HG03159 (cell line): ENCODE measurements around the gene CHN1.

Source experiments
- ATAC-seq: cut with Tn5 transposase; IDR thresholded peaks from one replicate; pipeline ENCODE4 v1.9.1; 2021; ENCODE audit warnings: mild to moderate bottlenecking, moderate library complexity; ENCODE audit not compliant: unreplicated experiment

The CHN1 gene

DNA sequence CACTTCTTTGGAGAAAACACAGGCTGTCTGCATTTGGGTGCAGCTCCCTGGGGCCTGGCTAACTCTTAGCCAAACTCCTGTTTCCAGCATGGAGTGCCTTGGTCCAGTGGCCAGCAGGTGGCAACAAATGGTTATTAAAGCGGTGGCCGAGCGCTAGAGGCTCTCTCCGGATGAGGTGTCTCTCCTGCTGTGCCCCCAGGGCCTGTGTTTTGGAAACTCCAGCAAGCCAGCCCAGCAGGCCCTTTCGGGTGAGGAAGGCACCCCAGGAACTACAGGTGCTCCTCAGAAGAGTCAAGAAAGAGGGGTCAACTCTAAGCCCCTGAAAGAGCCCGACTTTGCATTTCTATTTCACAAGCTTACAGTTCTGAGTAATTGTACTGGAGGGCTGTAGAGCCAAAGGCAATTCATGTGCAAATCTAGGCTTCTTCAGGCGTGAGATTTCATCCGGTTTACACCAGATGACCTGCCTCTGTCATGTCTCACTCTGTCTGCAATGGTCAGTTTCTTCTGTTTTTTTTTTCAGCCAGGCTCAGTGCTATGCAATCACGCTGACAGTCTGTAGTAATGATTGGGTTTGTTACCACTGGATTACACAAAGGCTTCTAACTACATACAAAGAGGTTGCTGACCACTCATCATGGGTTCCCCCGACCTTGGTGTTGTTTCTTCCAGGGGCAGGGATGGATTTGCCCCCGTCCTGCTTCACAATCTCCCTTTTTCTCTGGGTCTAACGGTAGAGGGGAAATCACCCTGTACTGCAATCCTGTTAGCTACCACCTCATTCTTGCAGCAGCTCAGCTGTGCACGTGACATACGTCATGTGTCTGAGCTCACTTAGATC, 233.3 kb downstream of the CHN1 start:
- ATAC-seq = peak; percentile 63

DNA sequence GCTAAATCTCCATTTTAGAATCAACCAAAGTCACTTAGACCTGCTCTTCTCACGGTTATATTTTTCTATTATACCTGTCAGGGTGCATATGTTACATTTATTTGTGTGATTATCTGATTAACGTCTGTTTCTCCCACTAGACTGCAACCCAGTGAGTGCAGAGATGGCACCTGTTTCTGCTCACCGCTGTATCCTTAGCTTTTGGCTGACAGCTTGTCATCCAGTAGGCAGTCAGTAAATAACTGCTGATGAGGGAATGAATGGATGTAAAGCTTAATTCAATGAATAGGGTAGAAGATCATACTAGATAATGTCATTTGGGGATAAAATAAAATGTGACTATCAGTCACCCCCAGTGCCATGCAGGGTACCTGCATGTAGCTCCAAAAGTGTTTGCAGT, 234.0 kb downstream of the CHN1 start:
- no peak for ATAC-seq

DNA sequence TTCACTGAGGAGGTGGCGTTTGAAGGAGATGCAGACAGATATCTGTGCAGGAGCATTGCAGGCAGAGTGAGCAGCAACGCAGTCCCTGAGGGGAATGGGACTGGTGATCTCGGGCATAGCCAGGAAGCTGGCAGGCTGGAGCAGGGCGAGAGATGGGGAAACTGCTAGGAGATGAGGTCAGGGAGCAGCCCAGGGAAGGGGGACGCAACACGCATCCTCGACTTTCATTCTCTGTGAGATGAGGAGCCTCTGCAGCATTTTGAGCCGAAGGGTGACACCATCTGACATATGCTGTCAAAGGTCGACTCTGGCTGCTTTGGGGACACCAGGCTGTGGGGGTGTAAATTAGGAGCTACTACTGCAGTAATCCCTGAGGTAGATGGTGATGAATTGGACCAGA, 236.6 kb downstream of the CHN1 start:
- ATAC-seq = no peak

DNA sequence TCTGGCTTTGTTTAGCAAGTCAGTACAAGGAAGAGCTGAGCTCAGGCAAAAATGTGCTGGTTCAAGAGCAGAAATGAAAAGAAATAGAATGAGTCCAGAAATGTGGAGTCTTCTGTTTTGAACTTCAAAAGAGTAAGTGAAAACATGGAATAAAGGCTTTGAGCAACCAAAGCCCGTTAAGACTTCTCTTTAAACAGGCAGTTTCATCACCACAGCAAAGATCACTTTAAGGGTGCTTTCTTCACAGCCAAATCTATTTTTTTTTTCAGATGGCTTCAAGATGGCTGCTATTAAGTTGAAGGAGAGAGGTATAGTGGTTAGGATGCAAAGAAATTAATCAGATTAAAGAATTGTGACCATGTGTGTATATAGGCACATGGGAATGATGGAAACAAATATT, 238.9 kb downstream of the CHN1 start:
- no peak for ATAC-seq

DNA sequence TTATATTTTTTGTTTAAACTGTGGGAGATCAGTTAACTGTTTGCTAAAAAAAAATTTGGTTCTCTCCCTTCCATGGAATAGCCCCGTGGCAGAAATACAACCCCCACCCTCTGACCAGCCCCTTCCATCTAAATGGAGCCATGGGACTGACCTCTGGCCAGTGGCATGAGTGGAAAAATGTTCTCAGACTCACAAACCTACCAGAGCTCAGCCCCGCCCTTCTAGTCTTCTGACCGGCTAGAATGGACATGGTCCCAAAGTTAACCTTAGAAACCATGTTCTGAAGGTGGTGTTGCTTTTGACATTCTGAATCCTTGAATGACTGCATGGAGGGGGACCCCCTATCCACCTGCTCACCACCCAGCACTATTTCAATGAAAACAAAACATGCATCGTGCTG, 239.6 kb downstream of the CHN1 start:
- no peak for ATAC-seq

DNA sequence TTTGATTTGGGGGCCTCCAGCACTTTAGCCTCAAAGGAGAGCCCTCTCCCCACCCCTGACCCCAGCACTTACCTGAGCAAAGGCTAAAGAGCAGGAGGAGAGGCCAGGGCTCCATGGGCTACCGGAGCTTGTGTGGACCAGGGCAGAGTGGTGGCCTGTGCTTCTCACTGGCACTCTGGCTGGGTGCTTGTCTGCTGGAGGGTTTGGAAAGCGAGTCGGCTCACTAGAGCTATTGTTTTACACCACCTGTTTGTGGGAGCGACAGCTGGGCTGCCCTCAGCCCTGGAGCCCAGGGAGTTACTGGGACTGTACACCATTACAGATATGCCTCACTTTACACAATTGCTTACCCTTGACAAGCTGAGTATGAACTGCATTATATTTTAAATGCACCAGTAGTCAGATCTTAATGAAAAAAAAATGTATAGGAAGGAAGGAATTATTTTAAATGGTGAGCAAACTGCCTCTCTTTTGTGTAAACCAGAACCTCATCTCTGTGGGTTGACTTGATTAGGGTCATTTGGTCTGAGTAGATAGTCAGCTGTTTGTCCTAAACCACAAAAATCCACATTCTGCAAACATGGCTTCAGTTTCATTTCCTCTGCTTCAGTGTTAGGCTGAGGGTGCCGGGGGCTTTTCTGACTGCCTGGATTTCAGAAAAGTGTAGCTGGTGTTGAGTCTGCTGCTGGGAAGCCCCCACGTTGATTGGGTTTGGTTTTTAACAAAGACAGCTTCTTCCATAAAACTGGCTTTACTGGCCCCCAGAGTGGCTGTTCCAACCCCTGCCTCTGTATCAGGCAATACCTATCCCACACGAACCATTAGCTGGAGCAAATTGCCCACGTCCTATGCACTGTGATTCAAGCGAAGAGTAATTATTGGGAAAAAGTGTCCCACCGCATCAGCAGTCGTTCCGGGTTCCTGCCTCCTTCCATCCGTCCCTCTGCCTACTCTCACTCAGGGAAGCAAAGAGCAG, 240.6 kb downstream of the CHN1 start, which contains the start of gene CHRNA1:
Gene CHRNA1, minus strand, starts transcription at position 193 of the 976 bp plus-strand sequence. Its CDS starts 78 bp downstream, at position 115.
- ATAC-seq = no peak

DNA sequence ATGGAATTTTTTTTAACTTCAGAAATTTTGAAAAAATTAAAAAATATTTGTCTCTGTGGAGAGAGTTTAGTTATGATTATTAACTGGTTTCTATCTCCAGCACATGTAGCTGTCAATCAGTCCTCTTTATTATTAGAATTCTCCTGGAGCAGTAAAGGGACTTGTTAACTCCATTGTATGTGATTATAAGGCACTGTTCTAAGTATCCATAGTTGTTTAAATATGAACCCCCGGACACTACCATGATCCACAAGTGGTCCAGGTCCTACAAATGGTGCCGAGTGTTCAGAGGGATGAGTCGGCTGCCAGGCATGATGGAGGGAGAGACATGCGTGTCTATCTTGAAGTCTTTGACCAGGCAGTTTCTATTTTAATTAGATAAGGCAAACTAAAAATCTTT, 241.4 kb downstream of the CHN1 start:
- ATAC-seq = no peak

DNA sequence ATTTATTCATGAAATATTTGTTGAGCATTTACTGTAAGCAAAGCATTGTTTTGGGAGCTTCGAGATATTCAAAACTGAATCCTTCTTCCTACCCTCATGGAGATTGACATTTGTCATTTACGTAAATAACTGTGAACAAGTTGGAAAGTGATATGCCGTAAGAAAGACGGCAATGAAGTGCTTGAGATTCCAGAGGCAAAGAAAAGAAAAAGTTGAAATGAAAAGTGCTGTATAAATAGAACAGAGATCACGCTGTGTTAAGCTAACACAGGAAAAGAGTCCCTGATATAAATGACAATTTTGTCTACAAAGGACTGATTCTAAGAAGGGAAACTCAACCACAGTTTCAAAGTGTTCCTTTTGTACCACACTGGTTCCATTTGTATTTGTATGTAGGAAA, 242.7 kb downstream of the CHN1 start:
- no peak for ATAC-seq

DNA sequence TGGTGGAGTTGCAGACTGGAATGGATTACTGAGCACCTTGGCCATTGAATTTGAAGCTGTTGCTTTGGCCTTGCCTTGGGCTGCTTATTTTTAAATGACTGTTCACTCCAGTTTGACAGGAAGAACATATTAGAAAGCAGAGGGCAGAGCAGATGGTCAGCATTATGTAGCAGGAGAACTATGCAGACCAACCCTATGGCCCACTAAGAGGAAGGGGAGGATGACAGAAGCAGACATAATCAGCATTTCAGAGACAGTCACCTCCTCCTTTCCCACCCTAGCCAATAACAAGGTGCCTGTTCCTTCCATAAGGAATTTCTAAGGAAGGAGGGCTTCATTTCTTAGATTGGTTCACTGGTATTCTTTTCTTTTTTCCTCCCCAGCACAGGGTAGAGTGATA, 243.3 kb downstream of the CHN1 start:
- no peak for ATAC-seq

DNA sequence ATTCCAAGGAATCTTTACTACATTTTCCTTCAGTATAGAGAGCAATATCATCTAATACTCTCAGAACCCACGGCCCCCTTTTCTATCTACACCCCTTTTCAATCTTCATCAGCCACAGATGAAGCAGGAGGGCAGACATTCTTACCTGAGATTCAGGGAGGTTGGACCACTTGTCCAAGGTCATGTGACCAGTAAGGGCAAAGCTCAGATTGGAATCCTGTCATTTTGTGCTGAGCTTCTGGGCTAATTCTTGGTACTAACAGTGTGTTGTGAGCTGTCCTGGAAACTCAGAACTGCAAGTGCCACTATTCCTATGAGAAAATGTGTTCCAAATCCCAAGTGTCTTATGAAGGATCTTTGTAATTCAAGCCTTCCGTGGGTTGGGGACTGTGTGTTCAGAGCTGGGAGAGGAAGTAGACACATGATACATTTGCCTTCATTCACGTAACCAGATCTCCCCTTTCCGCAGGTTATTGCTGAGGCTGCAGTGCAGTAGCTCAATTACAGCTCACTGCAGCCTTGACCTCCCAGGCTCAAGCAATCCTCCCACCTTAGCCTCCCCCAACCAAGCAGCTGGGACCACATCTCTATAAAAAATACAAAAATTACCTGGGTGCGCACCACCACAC, 244.2 kb downstream of the CHN1 start:
- no peak for ATAC-seq

DNA sequence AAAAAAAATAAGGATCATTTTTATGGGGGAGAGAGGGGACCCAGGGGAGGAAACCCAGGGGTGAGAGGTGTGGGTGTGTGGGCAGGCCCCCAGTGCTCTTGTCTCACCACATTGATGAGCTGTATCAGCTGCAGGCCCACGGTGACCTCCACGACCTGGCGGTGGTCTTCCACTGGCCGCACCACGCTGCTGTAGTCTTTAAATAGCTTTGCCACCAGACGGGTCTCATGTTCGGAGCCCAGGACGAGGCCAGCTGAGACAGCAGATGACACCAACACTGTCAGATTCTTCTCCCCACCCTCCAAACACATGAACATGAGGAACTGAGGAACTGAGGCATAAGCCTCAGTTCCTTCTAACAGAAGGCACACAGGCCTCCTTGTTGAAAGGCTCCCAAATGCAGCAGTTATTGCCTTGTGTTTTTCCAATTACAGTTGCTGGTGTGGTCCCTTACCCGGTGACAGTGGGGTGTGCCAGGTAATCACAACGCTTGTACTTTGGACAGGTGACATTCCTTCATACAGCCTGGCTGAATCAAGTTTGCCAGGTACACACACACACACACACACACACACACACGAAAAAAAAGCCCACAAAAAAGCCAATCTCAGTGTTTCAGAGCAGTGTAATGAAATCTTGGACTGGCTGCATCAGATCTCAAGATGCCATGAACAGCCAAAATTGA, 245.7 kb downstream of the CHN1 start:
- ATAC-seq = no peak

DNA sequence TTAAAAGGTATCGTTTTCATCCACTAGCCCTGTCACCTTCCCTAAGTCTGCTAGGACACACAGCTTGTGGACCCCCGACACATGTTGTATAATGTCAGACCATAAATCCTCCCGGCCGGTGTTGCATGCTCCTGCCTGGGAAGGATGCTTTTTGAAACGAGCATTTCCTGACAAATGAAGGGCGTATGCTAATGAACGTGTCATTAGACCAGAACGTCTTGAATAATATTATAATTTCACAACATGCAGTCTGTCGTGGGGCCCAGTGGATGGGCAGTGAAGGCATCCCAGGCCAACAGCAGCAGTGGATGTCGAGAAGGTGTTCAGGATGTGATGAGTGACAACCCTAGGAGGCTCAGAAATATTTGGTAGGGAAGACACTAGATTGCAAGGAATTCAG, 248.4 kb downstream of the CHN1 start:
- no peak for ATAC-seq

DNA sequence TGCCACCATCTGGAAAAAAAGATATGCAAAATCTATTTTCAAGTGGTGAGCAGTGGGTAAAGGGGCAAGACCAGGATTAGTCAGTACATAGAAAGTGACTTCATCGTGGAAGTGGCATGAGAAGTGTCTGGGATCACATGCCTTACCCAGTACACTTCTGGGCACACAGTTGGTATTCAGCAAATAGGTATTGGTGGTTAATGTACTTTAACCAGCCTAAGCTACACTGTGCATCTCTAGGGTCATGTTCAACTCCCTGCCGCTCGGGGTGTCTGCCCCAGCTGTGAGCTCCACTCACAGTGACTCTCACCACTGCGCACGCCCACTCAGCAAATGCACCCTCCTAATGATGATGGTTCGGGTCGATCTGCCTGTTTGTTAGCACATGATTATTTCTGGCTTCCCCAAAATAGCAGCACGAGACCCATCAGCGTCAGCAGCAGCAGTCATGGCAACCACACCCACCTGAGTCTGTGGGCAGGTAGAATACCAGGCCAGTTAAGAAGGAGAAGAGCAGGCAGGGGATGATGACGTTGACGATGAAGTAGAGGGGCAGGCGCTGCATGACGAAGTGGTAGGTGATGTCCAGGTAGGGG, 252.0 kb downstream of the CHN1 start:
- peak; percentile 5 for ATAC-seq

DNA sequence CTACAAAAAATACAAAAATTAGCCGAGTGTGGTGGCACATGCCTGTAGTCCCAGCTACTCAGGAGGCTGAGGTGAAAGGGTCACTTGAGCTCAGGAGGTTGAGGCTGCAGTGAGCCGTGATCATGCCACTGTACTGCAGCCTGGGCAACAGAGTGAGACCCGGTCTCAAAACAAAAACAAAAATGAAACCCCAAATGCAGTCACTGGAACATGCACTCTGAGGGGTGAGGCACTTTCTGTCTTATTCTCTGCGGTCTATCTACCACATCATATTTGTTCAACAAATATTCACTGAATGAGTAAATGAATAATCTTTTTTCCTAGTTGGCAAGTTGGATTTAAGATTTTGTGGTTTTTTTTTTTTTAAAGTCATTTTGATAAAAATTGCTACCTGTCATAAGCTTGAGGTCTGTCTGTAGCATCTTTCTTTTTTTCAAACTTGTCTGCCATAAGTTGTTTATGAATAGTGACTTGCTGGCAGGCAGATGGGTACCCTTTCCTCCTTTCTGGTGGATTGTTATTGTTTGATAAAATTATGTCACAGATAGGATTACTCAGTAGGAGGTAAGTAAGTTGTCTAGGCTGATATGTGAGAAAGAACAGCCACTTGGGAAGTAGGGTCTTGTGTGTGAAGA, 252.7 kb downstream of the CHN1 start:
- ATAC-seq = peak; percentile 88

DNA sequence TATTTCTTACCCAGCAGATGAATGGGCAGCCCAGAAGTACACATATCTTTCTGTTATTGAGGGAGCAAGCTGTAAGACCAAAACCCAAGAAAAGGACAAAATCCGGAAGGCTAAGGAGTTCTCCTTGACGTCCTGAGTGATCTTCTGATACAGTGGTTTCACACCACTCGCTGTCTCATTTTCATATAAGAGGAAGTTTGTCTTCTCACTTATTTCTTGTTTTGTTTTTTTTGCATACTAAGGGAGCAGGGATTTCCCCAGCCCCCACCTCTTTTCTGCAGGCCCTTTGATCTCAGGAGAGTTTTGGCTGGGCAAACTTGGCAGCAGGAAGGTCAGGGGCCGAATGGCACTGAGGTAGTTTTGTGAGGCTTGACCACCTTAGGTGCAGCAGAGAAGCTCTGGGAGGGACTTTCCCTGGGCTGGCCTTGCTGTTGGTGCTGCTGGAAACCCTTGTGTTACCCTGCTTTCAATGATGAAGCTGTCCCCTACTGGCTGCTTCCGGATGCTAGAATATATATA, 254.2 kb downstream of the CHN1 start:
- ATAC-seq = peak; percentile 47

DNA sequence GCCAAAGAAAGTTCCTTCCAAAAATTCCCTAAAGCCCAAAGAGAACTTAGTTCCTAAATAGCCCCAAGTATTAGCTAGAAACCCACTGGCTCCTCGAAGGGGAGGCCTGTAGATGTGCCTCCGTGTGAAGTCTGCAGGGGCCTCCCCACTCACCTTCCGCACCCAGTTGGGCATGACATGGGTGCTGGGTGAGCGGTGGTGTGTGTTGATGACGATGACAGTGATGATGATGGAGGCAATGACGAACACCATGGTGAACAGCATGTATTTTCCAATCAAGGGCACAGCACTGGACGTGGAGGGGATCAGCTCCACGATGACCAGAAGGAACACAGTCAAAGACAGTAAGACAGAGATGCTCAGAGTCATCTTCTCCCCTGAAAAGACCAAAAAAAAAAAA, 255.4 kb downstream of the CHN1 start:
- no peak for ATAC-seq

DNA sequence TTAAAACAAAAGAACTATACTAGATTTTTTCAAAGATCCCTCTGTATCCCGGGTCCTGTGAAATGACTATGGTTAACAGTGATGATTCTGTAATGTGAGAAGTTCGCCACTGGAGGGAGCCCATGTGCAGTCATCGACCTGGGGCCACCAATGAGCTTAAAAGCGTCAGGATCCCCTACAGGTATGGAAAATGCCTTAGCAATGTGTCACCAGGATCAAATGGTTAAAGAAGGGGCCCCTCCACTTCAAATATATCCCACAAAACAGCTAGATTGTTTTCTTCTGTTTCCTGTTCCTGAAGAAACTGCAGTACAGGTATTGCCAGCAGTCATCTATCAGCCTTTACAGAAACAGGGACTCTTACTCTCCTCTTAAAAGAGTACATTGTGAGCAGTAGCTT, 256.2 kb downstream of the CHN1 start:
- ATAC-seq = peak; percentile 33
